CD14-positive monocyte (primary cell): ENCODE results near the gene ATP11A. TPM values are rescaled to one million over a fixed set of nuclear protein-coding genes. Genes with fewer than 3 reads are reported as not detected.

Source experiments
- DNase-seq, 3 donors: peaks; one replicate each; pipeline ENCODE4 v3.0.0-alpha.2; 2011 to 2022
- H2AFZ ChIP-seq: 2 replicates; pipeline ENCODE4 v1.6.0; 2012; ENCODE audit warnings: mild to moderate bottlenecking, low read depth, low read length, inconsistent platforms; ENCODE audit not compliant: insufficient read depth, poor library complexity, severe bottlenecking
- H3K27ac ChIP-seq, 2 donors: 1 replicate in 1 of 2; 2 replicates in 1 of 2; pipeline ENCODE4 v1.5.1; 2012 to 2013; ENCODE audit warnings: low read length in 2 of 2, control low read depth in 1 of 2, inconsistent platforms in 1 of 2, low read depth in 1 of 2, mild to moderate bottlenecking in 1 of 2
- H3K27me3 ChIP-seq, 2 donors: one replicate each; pipeline versions ENCODE4 v1.6.0 to v1.6.1; 2011 to 2013; ENCODE audit warnings: low read length in 2 of 2; ENCODE audit not compliant: control insufficient read depth in 2 of 2, insufficient read depth in 2 of 2
- H3K36me3 ChIP-seq, 2 donors: replicated peaks in 1 of 2; 1 replicate in 1 of 2; 2 replicates in 1 of 2; pipeline versions ENCODE4 v1.5.1 to v1.6.1; 2012 to 2013; ENCODE audit warnings: low read length in 2 of 2, control low read depth in 1 of 2, inconsistent platforms in 1 of 2, mild to moderate bottlenecking in 1 of 2; ENCODE audit not compliant: insufficient read depth in 2 of 2, control insufficient read depth in 1 of 2
- H3K4me1 ChIP-seq, 2 donors: 1 replicate in 1 of 2; 2 replicates in 1 of 2; pipeline versions ENCODE4 v1.5.1 to v1.6.1; 2012 to 2013; ENCODE audit warnings: low read length in 2 of 2, control low read depth in 1 of 2, inconsistent platforms in 1 of 2, mild to moderate bottlenecking in 1 of 2, moderate library complexity in 1 of 2; ENCODE audit not compliant: insufficient read depth in 2 of 2, control insufficient read depth in 1 of 2
- H3K4me2 ChIP-seq: replicated peaks from 2 replicates; pipeline ENCODE3; 2012; ENCODE audit warnings: low read length, moderate library complexity, mild to moderate bottlenecking; ENCODE audit not compliant: poor library complexity, severe bottlenecking; ENCODE audit errors: extremely low read depth
- H3K4me3 ChIP-seq, 3 experiments: fragments of 200-600 bp in 1 of 3; sonication (generic) in 1 of 3; replicated peaks in 1 of 3; 1 replicate in 2 of 3; 2 replicates in 1 of 3; pipeline ENCODE4 v1.5.1; 2011 to 2013; ENCODE audit warnings: low read length in 3 of 3, mild to moderate bottlenecking in 3 of 3, control low read depth in 2 of 3, low read depth in 2 of 3, inconsistent platforms in 1 of 3, moderate library complexity in 1 of 3
- H3K79me2 ChIP-seq: 2 replicates; pipeline ENCODE4 v1.6.0; 2012; ENCODE audit warnings: mild to moderate bottlenecking, control low read depth, inconsistent platforms, low read length, moderate library complexity; ENCODE audit not compliant: insufficient read depth
- H3K9ac ChIP-seq: 2 replicates; pipeline ENCODE4 v1.6.0; 2017; ENCODE audit warnings: low read length, mild to moderate bottlenecking; ENCODE audit not compliant: insufficient read depth, poor library complexity, severe bottlenecking
- H3K9me3 ChIP-seq, 2 donors: replicated peaks in 1 of 2; 1 replicate in 1 of 2; 2 replicates in 1 of 2; pipeline versions ENCODE4 v1.5.1 to v1.6.1; 2012 to 2013; ENCODE audit warnings: low read length in 2 of 2, control low read depth in 1 of 2; ENCODE audit not compliant: control insufficient read depth in 1 of 2, insufficient read depth in 1 of 2
- H4K20me1 ChIP-seq: 2 replicates; pipeline ENCODE4 v1.6.0; 2012; ENCODE audit warnings: mild to moderate bottlenecking, low read length, control low read depth, moderate library complexity; ENCODE audit not compliant: insufficient read depth
- H3K27ac Mint-ChIP-seq, 7 donors: one replicate each; pipeline ENCODE4 v1.8.0; 2020; ENCODE audit warnings: mild to moderate bottlenecking in 7 of 7, mixed read lengths in 7 of 7, moderate library complexity in 6 of 7, inconsistent platforms in 2 of 7
- H3K27me3 Mint-ChIP-seq, 3 donors: one replicate each; pipeline ENCODE4 v1.8.0; 2021 to 2022; ENCODE audit warnings: low read depth in 3 of 3, mild to moderate bottlenecking in 3 of 3, mixed read lengths in 3 of 3, moderate library complexity in 3 of 3, inconsistent platforms in 1 of 3
- H3K36me3 Mint-ChIP-seq, 2 donors: one replicate each; pipeline ENCODE4 v1.8.0; 2020; ENCODE audit warnings: mixed read lengths in 2 of 2, inconsistent platforms in 1 of 2, mild to moderate bottlenecking in 1 of 2
- H3K4me1 Mint-ChIP-seq: one replicate; pipeline ENCODE4 v1.8.0; 2020; ENCODE audit warnings: mild to moderate bottlenecking, mixed read lengths
- H3K4me3 Mint-ChIP-seq, 2 donors: one replicate each; pipeline ENCODE4 v1.8.0; 2020; ENCODE audit warnings: mild to moderate bottlenecking in 2 of 2, mixed read lengths in 2 of 2, moderate library complexity in 1 of 2
- H3K9me3 Mint-ChIP-seq, 7 donors: one replicate each; pipeline ENCODE4 v1.8.0; 2020 to 2022; ENCODE audit warnings: mixed read lengths in 7 of 7, mild to moderate bottlenecking in 6 of 7, moderate library complexity in 6 of 7, inconsistent platforms in 2 of 7
- CTCF ChIP-seq: fragments of 200-600 bp; IDR thresholded peaks from one replicate; pipeline ENCODE4 v1.8.0; 2022; ENCODE audit warnings: antibody characterized with exemption, mild to moderate bottlenecking
- WGBS: methylation state at CpG from one replicate; pipeline ENCODE4 v1.1.5; 2013; ENCODE audit warnings: missing lambda C conversion rate; ENCODE audit not compliant: insufficient coverage; 5-methylcytosine and 5-hydroxymethylcytosine counted together
- intact Hi-C, 2 donors: fragments of 100-400 bp; cut with micrococcal nuclease; formaldehyde crosslinking; loops; one replicate each; pipeline versions ENCODE4 v1.15.0 to v1.15.1; 2023
- polyA plus RNA-seq, 3 donors: library from polyadenylated mRNA; depleted of rRNA in 1 of 3; unstranded in 2 of 3; stranded (reverse) in 1 of 3; fragments of 300-500 nt in 2 of 3; fragments of >200 nt in 1 of 3; fragmentation: Illumina TruSeq in 2 of 3; gene quantifications; 1 replicate in 2 of 3; 2 replicates in 1 of 3; pipeline ENCODE4 v1.2.3, GENCODE V29; 2012 to 2021

The ATP11A gene
- polyA plus RNA-seq, 3 donors = 7.2 to 45.4 (median 7.6) TPM

- intact Hi-C loops = no loop called here
- DNase-seq = no peak
- H3K36me3 ChIP-seq = peaks cover 9 to 26% of the 10 kb centered on the region in 2 donors
- no peaks in the 10 kb centered on the region for H3K27me3 ChIP-seq
- no peak overlapping the region for H3K9ac ChIP-seq
- WGBS = 93% methylated on average over 10 of the region's 13 CpGs
- H4K20me1 ChIP-seq = peaks cover 100% of the 10 kb centered on the region
- H3K27ac ChIP-seq = no peak overlapping the region
- Mint-ChIP-seq H3K9me3 (no peaks in the 10 kb centered on the region), H3K27me3 (peaks cover 0 to 3% (median 0%) of the 10 kb centered on the region in 3 donors), H3K27ac (peak overlapping the region in 3 of 7 donors; percentile 43 to 50 (median 46)), H3K36me3 (peaks cover 16 to 43% of the 10 kb centered on the region in 2 donors), H3K4me3 (no peak overlapping the region), H3K4me1 (peaks cover 17% of the 10 kb centered on the region)
- no peaks in the 10 kb centered on the region for H3K9me3 ChIP-seq
- H3K79me2 ChIP-seq = peaks cover 99% of the 10 kb centered on the region
- no peaks in the 10 kb centered on the region for H3K4me1 ChIP-seq
- no peak overlapping the region for H2AFZ ChIP-seq
- TF ChIP-seq CTCF = no peak
- no peak overlapping the region for H3K4me2 ChIP-seq
- H3K4me3 ChIP-seq = no peak overlapping the region
These were observed 26.6 kb downstream of the ATP11A start for GRCh38 chr13:112716461-112716820.

- no peak for DNase-seq
- peaks cover 0 to 3% (median 0%) of the 10 kb centered on the region in 3 donors for H3K27me3 Mint-ChIP-seq
- Histone ChIP-seq H3K4me1 (no peaks in the 10 kb centered on the region), H3K9ac (no peak overlapping the region), H3K4me2 (no peak overlapping the region), H3K79me2 (peaks cover 99% of the 10 kb centered on the region), H3K27me3 (no peaks in the 10 kb centered on the region), H3K4me3 (no peak overlapping the region), H3K36me3 (peaks cover 9 to 26% of the 10 kb centered on the region in 2 donors), H3K27ac (no peak overlapping the region), H3K9me3 (no peaks in the 10 kb centered on the region), H2AFZ (no peak overlapping the region), H4K20me1 (peaks cover 100% of the 10 kb centered on the region)
- H3K9me3 Mint-ChIP-seq = no peaks in the 10 kb centered on the region
- H3K4me1 Mint-ChIP-seq = peaks cover 14% of the 10 kb centered on the region
- H3K36me3 Mint-ChIP-seq = peaks cover 16 to 44% of the 10 kb centered on the region in 2 donors
- TF ChIP-seq CTCF = no peak
- 99% methylated on average over 7 of the region's 14 CpGs for WGBS
- intact Hi-C loops = no loop called here
- no peak overlapping the region for H3K4me3 Mint-ChIP-seq
- peak overlapping the region in 4 of 7 donors; percentile 5 to 70 (median 31) for H3K27ac Mint-ChIP-seq
These were observed 27.1 kb downstream of the ATP11A start for GRCh38 chr13:112716841-112717520.
